HG02642 (cell line): ENCODE measurements around the gene ITGB5.
"Not testable (repeated sequence)": the region's sequence is repeated elsewhere in the genome, so short reads cannot be mapped to it uniquely, and the experiment has no call there.

Experiments used
- ATAC-seq: cut with Tn5 transposase; IDR thresholded peaks from one replicate; pipeline ENCODE4 v1.9.1; 2021; ENCODE audit warnings: mild to moderate bottlenecking; ENCODE audit not compliant: unreplicated experiment, poor library complexity

Gene ITGB5

GRCh38 chr3:124762661-124763011, 124.5 kb downstream of the ITGB5 start:
- ATAC-seq: no peak

- ATAC-seq: no peak
Observed at GRCh38 chr3:124761935-124762660, 125.1 kb downstream of the ITGB5 start.

GRCh38 chr3:124761250-124761796, 125.8 kb downstream of the ITGB5 start:
- ATAC-seq: peak; percentile 69

GRCh38 chr3:124760601-124761000, 126.6 kb downstream of the ITGB5 start:
- no peak for ATAC-seq

DNA sequence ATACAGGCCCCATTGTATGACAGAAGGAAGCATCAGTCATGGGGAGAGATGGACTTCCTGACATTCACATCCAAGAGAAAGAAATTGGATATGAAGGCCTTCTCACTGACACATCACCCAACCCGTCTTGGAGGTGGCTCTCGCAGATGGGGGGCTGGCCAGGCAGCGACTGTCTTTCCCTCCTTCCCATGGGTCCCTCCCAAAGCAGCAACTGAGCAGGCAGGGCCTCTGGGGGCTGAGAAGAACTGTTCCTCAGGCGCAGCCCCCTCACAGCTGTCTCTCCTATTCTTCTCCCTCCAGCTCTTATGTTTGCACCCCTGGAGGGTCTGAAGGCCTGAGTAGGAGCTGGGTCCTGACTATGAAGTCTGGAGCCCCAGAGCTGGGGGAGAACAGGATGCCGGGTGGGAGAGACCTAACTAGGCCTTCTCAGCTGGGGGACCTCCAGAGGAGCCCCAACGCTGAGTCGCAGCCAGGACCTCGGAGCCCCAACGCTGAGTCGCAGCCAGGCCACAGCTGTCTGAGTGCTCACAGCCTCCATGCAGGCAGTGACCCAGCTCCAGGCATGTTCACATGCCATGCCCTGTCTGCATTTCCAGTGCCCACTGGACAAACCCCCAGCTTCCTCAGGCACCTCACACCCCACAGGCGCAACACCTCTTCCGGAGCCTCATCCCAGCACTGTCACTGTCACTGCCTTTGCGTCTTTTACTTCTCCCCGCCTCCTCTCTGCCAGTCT, 127.3 kb downstream of the ITGB5 start:
- no peak for ATAC-seq

DNA sequence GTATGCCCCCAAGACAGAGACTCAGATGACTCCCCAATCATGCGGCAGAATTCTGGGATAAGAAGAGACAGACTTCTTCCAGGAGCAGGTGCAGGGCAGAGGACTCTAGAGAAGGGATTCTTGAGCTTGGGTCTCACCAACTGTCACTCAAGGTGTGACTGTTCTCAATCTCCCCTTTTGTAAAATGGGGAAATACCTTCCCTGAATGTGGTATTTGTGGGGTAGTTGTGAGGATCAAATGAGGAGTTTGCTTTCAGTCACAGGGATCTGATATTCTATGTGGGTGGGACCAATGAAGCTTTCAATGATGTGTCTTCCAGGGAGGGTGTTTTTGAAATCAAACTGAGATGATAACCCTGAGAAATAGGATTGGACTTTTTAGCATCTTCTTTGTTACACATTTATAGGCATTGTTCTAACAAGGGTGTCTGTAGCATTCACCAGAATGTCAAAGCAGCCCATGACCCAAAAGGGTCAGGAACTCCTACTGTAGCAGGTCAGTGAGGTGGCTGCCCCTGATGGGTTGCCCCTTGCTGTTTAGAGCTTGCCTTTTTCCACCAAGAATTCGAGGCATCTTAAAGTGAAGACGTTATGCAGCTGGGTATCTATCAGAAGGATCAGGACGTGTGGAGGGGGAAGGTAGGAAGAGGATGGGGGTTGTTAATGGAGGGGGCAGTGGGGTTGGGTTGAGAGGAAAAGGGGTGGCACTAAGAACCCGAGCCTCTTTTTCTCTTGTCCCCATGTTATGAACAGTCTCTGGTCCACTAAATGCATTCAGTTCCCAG, 128.1 kb downstream of the ITGB5 start:
- no peak for ATAC-seq

GRCh38 chr3:124757926-124758325, 129.2 kb downstream of the ITGB5 start:
- not testable (repeated sequence) for ATAC-seq

DNA sequence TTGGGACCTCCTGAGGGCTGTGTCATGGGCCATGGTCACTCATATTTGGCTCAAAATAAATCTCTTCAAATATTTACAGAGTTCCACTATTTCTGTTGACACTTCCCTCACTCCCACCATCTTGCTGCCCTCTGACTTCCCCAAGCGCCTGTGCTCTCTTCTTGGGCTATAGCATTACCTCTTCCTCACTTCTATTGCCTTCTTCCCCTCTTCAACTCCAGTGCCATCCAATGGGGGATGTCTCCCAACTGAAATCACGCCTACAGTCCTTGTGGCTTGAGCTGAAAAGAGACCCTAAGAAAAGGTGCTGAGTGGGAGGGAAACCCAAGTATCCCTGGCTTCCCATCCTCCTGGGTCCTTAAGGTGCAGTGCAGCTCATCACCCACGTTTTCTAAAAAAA, 135.1 kb downstream of the ITGB5 start:
- no peak for ATAC-seq

- no peak for ATAC-seq
Observed at GRCh38 chr3:124751501-124751900, 135.7 kb downstream of the ITGB5 start.

GRCh38 chr3:124749877-124750276, 137.3 kb downstream of the ITGB5 start:
- not testable (repeated sequence) for ATAC-seq

DNA sequence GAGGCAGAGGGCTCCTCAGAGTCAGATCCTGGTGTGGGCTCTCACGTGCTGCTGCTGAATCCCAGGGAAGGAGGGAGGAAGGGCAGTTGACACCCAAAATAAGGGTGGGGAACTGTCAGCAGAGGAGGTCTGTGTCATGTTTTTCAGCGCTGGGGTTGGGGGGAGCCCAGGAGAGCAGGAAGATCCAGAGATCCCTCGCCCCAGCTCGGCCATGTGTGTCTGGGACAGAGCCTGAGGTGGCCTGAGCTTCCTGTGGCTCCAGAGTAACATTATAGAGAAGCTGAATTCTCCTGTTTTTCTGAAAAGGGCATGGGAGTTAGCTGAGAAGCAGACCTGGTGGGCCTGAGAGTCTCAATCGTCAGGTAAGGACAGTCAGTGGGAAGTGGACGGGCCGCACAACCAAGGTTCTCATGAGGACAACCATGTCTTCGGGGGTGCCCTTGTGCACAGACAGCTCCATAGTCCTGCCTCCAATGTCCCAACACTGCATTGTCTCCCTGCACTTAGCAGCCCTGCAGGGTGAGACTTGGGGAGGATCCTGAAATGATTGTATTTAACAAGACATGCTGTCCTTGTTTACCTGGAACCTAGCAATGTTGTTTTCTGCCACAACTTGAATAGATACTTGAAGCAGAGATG, 138.5 kb downstream of the ITGB5 start:
- ATAC-seq: no peak

DNA sequence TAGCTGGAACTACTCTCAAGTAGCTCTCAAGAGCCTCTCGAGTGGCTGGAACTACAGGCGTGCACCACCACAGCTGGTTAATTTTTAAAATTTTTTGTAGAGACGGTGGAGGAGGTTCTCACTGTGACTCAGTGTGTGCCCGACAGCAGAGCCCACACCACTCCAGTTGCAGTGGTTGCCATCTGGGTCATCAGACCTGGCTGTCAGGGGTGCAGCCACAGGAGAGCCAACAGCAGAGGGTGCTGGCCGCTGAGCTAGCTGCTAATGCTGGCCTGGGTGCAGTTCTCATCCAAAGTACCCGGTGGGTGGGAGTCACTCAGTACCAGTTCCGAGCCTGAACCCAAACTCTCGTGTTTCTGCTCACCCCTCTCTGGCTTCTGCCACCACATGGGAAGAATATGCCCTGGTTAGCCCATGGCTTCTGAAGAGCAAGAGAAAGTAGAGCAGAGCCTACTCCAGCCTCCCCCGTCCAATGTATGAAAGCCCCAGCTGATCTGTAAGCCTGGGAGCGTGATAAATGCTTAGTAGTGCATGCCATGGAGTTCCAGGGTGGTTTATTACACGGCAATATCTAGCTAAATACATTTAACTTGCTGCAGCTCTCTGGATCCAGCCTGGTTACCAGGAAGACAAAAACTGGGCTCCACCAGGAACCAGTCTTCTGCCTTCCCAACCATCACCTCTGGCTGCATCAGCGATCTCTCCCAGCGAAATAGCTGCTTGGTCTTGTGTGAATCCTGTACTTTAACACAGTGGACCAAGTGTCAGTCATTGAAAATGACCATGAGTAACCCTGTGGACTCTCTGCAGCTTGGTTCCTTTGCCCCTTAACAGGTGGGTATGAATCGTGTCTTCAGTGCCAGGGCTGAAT, 139.8 kb downstream of the ITGB5 start:
- no peak for ATAC-seq

GRCh38 chr3:124745756-124746155, 141.4 kb downstream of the ITGB5 start:
- ATAC-seq: no peak

DNA sequence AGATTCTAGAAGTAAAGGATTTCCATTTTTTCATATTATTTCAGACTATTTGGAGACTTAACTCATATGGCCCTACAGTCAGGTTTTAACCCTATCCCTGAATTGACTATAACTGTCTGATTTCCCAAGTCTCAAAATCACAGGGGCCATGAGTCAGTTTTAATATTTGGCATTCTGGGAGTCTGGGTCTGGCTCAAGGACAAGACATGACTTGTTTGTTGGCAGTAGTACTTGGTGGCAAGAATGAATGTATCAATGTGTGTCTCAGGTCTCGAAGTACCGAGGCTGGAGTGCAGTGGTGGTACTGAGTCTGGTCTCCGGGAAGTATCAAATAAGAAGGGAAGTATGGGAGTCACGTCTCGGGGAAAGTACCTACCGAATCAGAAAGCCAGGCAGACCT, 146.1 kb downstream of the ITGB5 start:
- no peak for ATAC-seq

- no peak for ATAC-seq
Observed at GRCh38 chr3:124731760-124732159, 155.4 kb downstream of the ITGB5 start.

DNA sequence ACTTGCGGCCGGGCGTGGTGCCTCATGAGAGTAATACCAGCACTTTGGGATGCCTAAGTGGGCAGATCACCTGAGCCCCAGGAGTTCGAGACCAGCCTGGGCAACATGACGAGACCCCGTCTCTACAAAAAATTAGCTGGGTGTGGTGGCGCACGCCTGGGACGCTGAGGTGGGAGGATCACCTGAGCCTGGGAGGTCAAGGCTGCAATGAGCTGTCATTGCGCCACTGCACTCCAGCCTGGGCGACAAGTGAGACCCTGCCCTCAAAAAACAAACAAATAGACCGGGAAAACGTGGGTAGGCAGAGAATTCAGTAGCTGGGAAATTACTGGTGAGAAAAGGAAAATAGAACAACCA, 156.2 kb downstream of the ITGB5 start:
- ATAC-seq: no peak

- ATAC-seq: peak; percentile 99
Observed at GRCh38 chr3:124730129-124730940, 156.8 kb downstream of the ITGB5 start, which contains the start of gene UMPS. Gene UMPS, plus strand, starts transcription at chr3:124730452. Its CDS starts 20 bp downstream, at chr3:124730472.

GRCh38 chr3:124722589-124722988, 164.6 kb downstream of the ITGB5 start:
- no peak for ATAC-seq
